Fibroblast of skin of right quadriceps (primary cell): ENCODE results near the gene MICAL3.
"Not testable (repeated sequence)": the region's sequence is repeated elsewhere in the genome, so short reads cannot be mapped to it uniquely, and the experiment has no call there.

Experiments
- DNase-seq: peaks from one replicate; pipeline ENCODE4 v3.0.0-alpha.2; 2013

MICAL3 gene

GRCh38 chr22:18024276-18024939, at the start of gene MICAL3:
MICAL3 (minus strand) TSS chr22:18024561; CDS start chr22:17906812, 117,749 bp downstream.
- DNase-seq, result peak; percentile 63

GRCh38 chr22:18073927-18074326, 49.6 kb upstream of the MICAL3 start:
- not testable (repeated sequence) for DNase-seq

GRCh38 chr22:18073467-18073866, 49.1 kb upstream of the MICAL3 start:
- no peak for DNase-seq

GRCh38 chr22:18071968-18072310, 47.6 kb upstream of the MICAL3 start:
- DNase-seq, result no peak

GRCh38 chr22:18071307-18071967, 47.1 kb upstream of the MICAL3 start:
- not testable (repeated sequence) for DNase-seq

- no peak for DNase-seq
These were observed 46.4 kb upstream of the MICAL3 start for GRCh38 chr22:18070556-18071306.

GRCh38 chr22:18070041-18070440, 45.7 kb upstream of the MICAL3 start:
- no peak for DNase-seq

GRCh38 chr22:18069041-18069440, 44.7 kb upstream of the MICAL3 start:
- no peak for DNase-seq

- DNase-seq, result peak; percentile 87
These were observed 44.1 kb upstream of the MICAL3 start for GRCh38 chr22:18068381-18068988.

GRCh38 chr22:18067548-18068341, 43.4 kb upstream of the MICAL3 start:
- DNase-seq, result no peak

GRCh38 chr22:18067121-18067520, 42.8 kb upstream of the MICAL3 start:
- DNase-seq, result no peak

GRCh38 chr22:18066181-18066859, 42.0 kb upstream of the MICAL3 start:
- DNase-seq, result no peak

GRCh38 chr22:18065256-18065655, 40.9 kb upstream of the MICAL3 start:
- DNase-seq, result no peak

- DNase-seq, result no peak
These were observed 40.3 kb upstream of the MICAL3 start for GRCh38 chr22:18064636-18065035.

- not testable (repeated sequence) for DNase-seq
These were observed 39.4 kb upstream of the MICAL3 start for GRCh38 chr22:18063715-18064114.

GRCh38 chr22:18063306-18063705, 38.9 kb upstream of the MICAL3 start:
- DNase-seq, result no peak

- DNase-seq, result no peak
These were observed 38.1 kb upstream of the MICAL3 start for GRCh38 chr22:18062421-18062820.

- peak; percentile 73 for DNase-seq
These were observed 36.6 kb upstream of the MICAL3 start for GRCh38 chr22:18060646-18061620.

- DNase-seq, result no peak
These were observed 35.6 kb upstream of the MICAL3 start for GRCh38 chr22:18059991-18060390.

GRCh38 chr22:18059473-18059872, 35.1 kb upstream of the MICAL3 start:
- DNase-seq, result no peak

GRCh38 chr22:18059094-18059417, 34.7 kb upstream of the MICAL3 start:
- no peak for DNase-seq
